GM23248 (cell line): ENCODE data around the gene YTHDF1.

Experiments
- EZH2 ChIP-seq: fragments of 200-600 bp; sonication (generic); IDR thresholded peaks from 2 replicates; pipeline ENCODE4 v1.6.1; 2018; ENCODE audit warnings: antibody characterized with exemption, mild to moderate bottlenecking; ENCODE audit not compliant: insufficient read depth, poor library complexity, severe bottlenecking
- EZH2phosphoT487 ChIP-seq: fragments of 200-600 bp; sonication (generic); IDR thresholded peaks from 2 replicates; pipeline ENCODE4 v1.6.1; 2018; ENCODE audit warnings: antibody characterized with exemption, moderate library complexity, mild to moderate bottlenecking, low read depth; ENCODE audit not compliant: insufficient read depth

DNA sequence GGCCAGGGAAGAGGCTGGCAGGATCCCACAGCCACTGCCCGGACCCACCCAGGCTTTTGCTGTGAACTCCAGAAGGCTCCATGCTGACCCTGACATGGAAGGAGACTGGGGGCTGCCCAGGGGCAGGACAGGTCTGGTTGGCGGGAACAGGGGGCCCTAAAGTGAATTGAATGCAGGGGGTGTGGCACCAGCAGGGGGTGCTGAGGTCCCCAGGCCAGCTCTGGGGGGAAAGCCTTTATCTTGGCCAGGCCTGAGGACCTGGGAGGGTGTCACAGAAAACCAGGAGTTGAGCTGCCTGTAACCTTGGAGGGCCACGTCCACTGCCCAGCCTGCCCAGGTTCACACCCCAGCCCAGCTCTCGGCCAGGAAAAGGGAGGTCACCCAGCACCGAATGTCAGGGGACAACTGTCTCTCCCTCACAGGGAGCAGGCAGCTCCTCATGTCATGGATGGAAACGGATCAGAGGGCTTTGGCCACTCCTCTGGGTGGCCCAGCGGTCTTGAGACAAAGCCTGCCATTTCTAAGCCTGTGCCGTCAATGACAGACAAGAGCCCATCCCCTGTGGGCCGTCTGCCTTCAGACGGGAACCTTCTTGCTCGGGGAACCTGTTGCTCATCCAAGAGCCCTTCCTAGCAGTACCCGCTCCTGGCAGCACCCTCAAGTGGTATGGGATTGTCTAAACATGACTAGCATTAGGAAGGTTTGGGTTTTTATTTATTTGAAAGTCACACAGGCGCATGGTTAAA lies 2.9 kb upstream of the YTHDF1 start:
- TF ChIP-seq EZH2 (no peak), EZH2phosphoT487 (no peak)
